Neural progenitor cell (in vitro differentiated cells): ENCODE results near the gene RNF103. TPM values are rescaled to one million over a fixed set of nuclear protein-coding genes. Genes with fewer than 3 reads are reported as not detected.
A peak's percentile ranks its signal among the peaks of the same experiment; 100 is the strongest.

ENCODE experiments used
- DNase-seq: peaks from one replicate; pipeline ENCODE4 v3.0.0-alpha.2; 2016; ENCODE audit warnings: low spot score
- H2AFZ ChIP-seq: fragments of 200-600 bp; sonication (generic); replicated peaks from 2 replicates; pipeline ENCODE4 v1.6.1; 2016; ENCODE audit warnings: antibody characterized with exemption
- H3F3A ChIP-seq: fragments of 200-600 bp; sonication (generic); 2 replicates; pipeline ENCODE4 v1.6.1; 2016; ENCODE audit warnings: antibody characterized with exemption, low read depth
- H3K27ac ChIP-seq: fragments of 200-600 bp; sonication (generic); 2 replicates; pipeline ENCODE4 v1.5.1; 2016; ENCODE audit warnings: mild to moderate bottlenecking
- H3K27me3 ChIP-seq: fragments of 200-600 bp; sonication (generic); 2 replicates; pipeline ENCODE4 v1.6.1; 2016; ENCODE audit warnings: mild to moderate bottlenecking, moderate library complexity
- H3K36me3 ChIP-seq: fragments of 200-600 bp; sonication (generic); 2 replicates; pipeline ENCODE4 v1.5.1; 2016
- H3K4me1 ChIP-seq: fragments of 200-600 bp; sonication (generic); 2 replicates; pipeline ENCODE4 v1.6.1; 2016; ENCODE audit warnings: mixed run types
- H3K4me2 ChIP-seq: fragments of 200-600 bp; sonication (generic); 2 replicates; pipeline ENCODE4 v1.6.1; 2016
- H3K4me3 ChIP-seq: fragments of 200-600 bp; sonication (generic); 2 replicates; pipeline ENCODE4 v1.5.1; 2016
- H3K79me2 ChIP-seq: fragments of 200-600 bp; sonication (generic); 2 replicates; pipeline ENCODE4 v1.6.1; 2016; ENCODE audit warnings: low read depth
- H3K9ac ChIP-seq: fragments of 200-600 bp; sonication (generic); 2 replicates; pipeline ENCODE4 v1.6.1; 2016
- H3K9me3 ChIP-seq: fragments of 200-600 bp; sonication (generic); 2 replicates; pipeline ENCODE4 v1.5.1; 2016; ENCODE audit warnings: low read depth
- H4K20me1 ChIP-seq: fragments of 200-600 bp; sonication (generic); 2 replicates; pipeline ENCODE4 v1.6.1; 2016; ENCODE audit warnings: low read depth
- H3K27ac Mint-ChIP-seq: 3 replicates; pipeline ENCODE4 v1.8.0; 2021; ENCODE audit warnings: mixed read lengths
- H3K27me3 Mint-ChIP-seq: 2 replicates; pipeline ENCODE4 v1.8.0; 2022; ENCODE audit warnings: low read depth, mild to moderate bottlenecking, inconsistent platforms, moderate library complexity, mixed read lengths; ENCODE audit not compliant: insufficient read depth
- H3K36me3 Mint-ChIP-seq: 3 replicates; pipeline ENCODE4 v1.8.0; 2021; ENCODE audit warnings: mixed read lengths
- H3K4me1 Mint-ChIP-seq: 3 replicates; pipeline ENCODE4 v1.8.0; 2021; ENCODE audit warnings: mixed read lengths
- H3K4me3 Mint-ChIP-seq: 3 replicates; pipeline ENCODE4 v1.8.0; 2021; ENCODE audit warnings: mild to moderate bottlenecking, moderate library complexity, mixed read lengths
- H3K9me3 Mint-ChIP-seq: 3 replicates; pipeline ENCODE4 v1.8.0; 2020; ENCODE audit warnings: mixed read lengths
- CTCF ChIP-seq: fragments of 200-600 bp; sonication (generic); IDR thresholded peaks from 2 replicates; pipeline ENCODE4 v1.5.1; 2017; ENCODE audit warnings: antibody characterized with exemption, mild to moderate bottlenecking
- EZH2 ChIP-seq: fragments of 200-600 bp; sonication (generic); IDR thresholded peaks from 2 replicates; pipeline ENCODE4 v1.6.1; 2017; ENCODE audit warnings: antibody characterized with exemption, mild to moderate bottlenecking, moderate library complexity
- EZH2phosphoT487 ChIP-seq: fragments of 200-600 bp; sonication (generic); IDR thresholded peaks from 2 replicates; pipeline ENCODE4 v1.6.1; 2017; ENCODE audit warnings: antibody characterized with exemption
- total RNA-seq: library from RNA; depleted of rRNA; stranded (reverse); fragments of >200 nt; gene quantifications from 2 replicates; pipeline ENCODE4 v1.2.3, GENCODE V29; 2015; ENCODE audit warnings: low replicate concordance

RNF103 gene
- total RNA-seq, 1 donor from 2014 or later, result 26.5 TPM

GRCh38 chr2:86631846-86632485 is 8.3 kb upstream of the RNF103 start:
- peaks cover 7% of the 10 kb centered on the region for H3K4me1 Mint-ChIP-seq
- peaks cover 2% of the 10 kb centered on the region for H3K27me3 Mint-ChIP-seq
- H3K27me3 ChIP-seq, result no peaks in the 10 kb centered on the region
- H3K9me3 ChIP-seq, result no peaks in the 10 kb centered on the region
- H3K27ac Mint-ChIP-seq, result no peak overlapping the region
- H3K36me3 Mint-ChIP-seq, result no peaks in the 10 kb centered on the region
- H3K36me3 ChIP-seq, result no peaks in the 10 kb centered on the region
- peaks cover 5% of the 10 kb centered on the region for H3K4me1 ChIP-seq
- peak overlapping the region; percentile 39 for H3K4me2 ChIP-seq
- no peak overlapping the region for H3K27ac ChIP-seq
- no peaks in the 10 kb centered on the region for H4K20me1 ChIP-seq
- H3F3A ChIP-seq, result no peaks in the 10 kb centered on the region
- H3K9ac ChIP-seq, result no peak overlapping the region
- no peaks in the 10 kb centered on the region for H3K79me2 ChIP-seq
- DNase-seq, result peak; percentile 25
- TF ChIP-seq EZH2phosphoT487 (no peak), EZH2 (no peak), CTCF (no peak)
- no peak overlapping the region for H3K4me3 Mint-ChIP-seq
- H2AFZ ChIP-seq, result no peak overlapping the region
- no peak overlapping the region for H3K4me3 ChIP-seq
- no peaks in the 10 kb centered on the region for H3K9me3 Mint-ChIP-seq

- peaks cover 9% of the 10 kb centered on the region for H3F3A ChIP-seq
- H3K4me3 Mint-ChIP-seq, result no peak overlapping the region
- H3K9ac ChIP-seq, result no peak overlapping the region
- no peaks in the 10 kb centered on the region for H3K9me3 Mint-ChIP-seq
- TF ChIP-seq CTCF, result no peak
- no peak for TF ChIP-seq EZH2phosphoT487
- TF ChIP-seq EZH2, result no peak
- DNase-seq, result no peak
- no peaks in the 10 kb centered on the region for H3K27me3 ChIP-seq
- no peak overlapping the region for H3K4me3 ChIP-seq
- H3K4me1 Mint-ChIP-seq, result peaks cover 19% of the 10 kb centered on the region
- H3K27me3 Mint-ChIP-seq, result peaks cover 4% of the 10 kb centered on the region
- H3K36me3 ChIP-seq, result no peaks in the 10 kb centered on the region
- H3K27ac ChIP-seq, result no peak overlapping the region
- H2AFZ ChIP-seq, result no peak overlapping the region
- peaks cover 13% of the 10 kb centered on the region for H3K4me1 ChIP-seq
- H3K79me2 ChIP-seq, result no peaks in the 10 kb centered on the region
- H3K4me2 ChIP-seq, result no peak overlapping the region
- H3K36me3 Mint-ChIP-seq, result no peaks in the 10 kb centered on the region
- H3K9me3 ChIP-seq, result no peaks in the 10 kb centered on the region
- no peaks in the 10 kb centered on the region for H4K20me1 ChIP-seq
- H3K27ac Mint-ChIP-seq, result no peak overlapping the region
These were observed 4.4 kb upstream of the RNF103 start for GRCh38 chr2:86628091-86628522.

- H3K36me3 Mint-ChIP-seq, result no peaks in the 10 kb centered on the region
These were observed 3.9 kb upstream of the RNF103 start for GRCh38 chr2:86627550-86627949.

More at GRCh38 chr2:86627550-86627949, 3.9 kb upstream of the RNF103 start:
- H3F3A ChIP-seq, result peaks cover 14% of the 10 kb centered on the region
- no peak overlapping the region for H3K9ac ChIP-seq
- Mint-ChIP-seq H3K27me3 (peaks cover 4% of the 10 kb centered on the region), H3K4me3 (no peak overlapping the region), H3K4me1 (peaks cover 19% of the 10 kb centered on the region), H3K27ac (no peak overlapping the region), H3K9me3 (no peaks in the 10 kb centered on the region)
- no peak overlapping the region for H2AFZ ChIP-seq
- no peak overlapping the region for H3K4me3 ChIP-seq
- H4K20me1 ChIP-seq, result no peaks in the 10 kb centered on the region
- no peak for DNase-seq
- H3K27ac ChIP-seq, result no peak overlapping the region
- TF ChIP-seq EZH2 (no peak), EZH2phosphoT487 (no peak), CTCF (no peak)
- H3K4me1 ChIP-seq, result peaks cover 13% of the 10 kb centered on the region
- H3K36me3 ChIP-seq, result no peaks in the 10 kb centered on the region
- H3K9me3 ChIP-seq, result no peaks in the 10 kb centered on the region
- H3K27me3 ChIP-seq, result no peaks in the 10 kb centered on the region
- peaks cover 4% of the 10 kb centered on the region for H3K79me2 ChIP-seq
- no peak overlapping the region for H3K4me2 ChIP-seq
